ENCODE results near the gene SLC4A2. TPM values are rescaled to one million over a fixed set of nuclear protein-coding genes. Genes with fewer than 3 reads are reported as not detected.

SLC4A2 gene
- total RNA-seq, 3 donors from 2014 or later (not counting 1 experiment from before 2014, with no cell fraction given) = 60.4 to 87.3 (median 66.1) TPM

DNA sequence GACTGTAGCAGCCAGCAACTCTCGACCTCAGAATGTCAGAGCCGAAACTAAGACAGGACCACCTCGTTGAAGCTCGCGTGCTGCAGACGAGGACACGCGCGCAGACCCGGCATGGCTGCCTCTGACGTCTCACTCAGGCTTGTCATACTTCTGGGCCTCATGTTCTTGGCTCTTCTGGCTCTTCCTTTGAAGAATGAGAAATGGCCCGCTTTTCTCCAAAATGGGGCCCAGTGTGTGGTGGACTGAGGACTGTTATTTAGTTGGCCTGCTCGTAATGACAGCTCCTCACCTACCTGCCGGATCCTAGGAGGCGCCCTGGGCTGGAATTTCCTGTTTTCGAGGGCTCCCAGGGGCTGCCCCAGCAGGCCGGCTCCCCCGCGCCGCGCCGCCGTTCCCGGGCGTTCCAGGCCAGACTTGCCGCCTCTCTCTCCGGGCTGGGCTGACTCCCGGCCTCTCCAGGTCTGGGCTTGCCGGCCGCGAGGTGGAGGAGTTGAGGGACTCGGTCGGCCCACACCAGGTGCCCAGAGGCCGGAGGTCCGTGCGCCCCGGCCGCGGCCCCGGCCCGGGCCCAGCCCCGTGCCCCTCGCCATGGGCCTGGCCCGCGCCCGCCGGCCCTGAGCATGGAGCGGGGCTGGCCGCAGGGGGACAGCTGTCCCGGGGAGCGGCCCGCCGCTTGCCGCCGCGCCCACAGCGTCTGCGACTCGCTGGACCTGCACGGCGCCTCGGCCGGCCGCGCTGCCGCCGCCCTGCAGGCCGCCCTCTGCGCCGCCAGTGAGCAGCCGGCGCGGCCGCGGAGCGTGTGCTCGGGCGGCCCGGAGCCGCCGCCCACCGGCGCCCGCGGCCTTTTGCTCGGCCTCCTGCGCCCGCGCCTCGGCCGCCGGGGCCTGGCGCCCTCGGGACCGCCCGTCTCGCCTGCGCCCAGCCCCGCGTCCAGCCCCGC, 55.0 kb downstream of the SLC4A2 start:
- peaks cover 11% of the 10 kb centered on the region for H3K4me1 ChIP-seq (ENCODE audit: control insufficient read depth, insufficient read depth, low read length)
- H3K4me1 Mint-ChIP-seq = peaks cover 0 to 12% of the 10 kb centered on the region in 2 donors
- no peaks in the 10 kb centered on the region for H3K27me3 Mint-ChIP-seq (ENCODE audit: low read depth in 2 of 2)
- 39% methylated on average over 101 of the region's 101 CpGs for WGBS (ENCODE audit: insufficient coverage)
- no peak overlapping the region for H3K27ac Mint-ChIP-seq
- no peak overlapping the region for H3K4me3 ChIP-seq (ENCODE audit: low read length)
- ATAC-seq (peak in 1 of 3 donors; percentile 5), DNase-seq (no peak)
- no peaks in the 10 kb centered on the region for H3K9me3 ChIP-seq (ENCODE audit: control insufficient read depth, insufficient read depth, low read length)
- no peaks in the 10 kb centered on the region for H3K36me3 Mint-ChIP-seq
- intact Hi-C loops (cut with micrococcal nuclease) = no loop called here
- peaks cover 2% of the 10 kb centered on the region for H3K27me3 ChIP-seq (ENCODE audit: control insufficient read depth, insufficient read depth, low read length)
- H3K27ac ChIP-seq (ENCODE audit: low read length) = no peak overlapping the region
- H3K36me3 ChIP-seq (ENCODE audit: control insufficient read depth, insufficient read depth, low read length) = peaks cover 3% of the 10 kb centered on the region
- TF ChIP-seq CTCF (IDR thresholded peaks at IDR 0.05) = no peak
- H3K9me3 Mint-ChIP-seq = no peaks in the 10 kb centered on the region
- peak overlapping the region; percentile 17 for H3K4me3 Mint-ChIP-seq

- Histone ChIP-seq H3K27me3 (ENCODE audit: control insufficient read depth, insufficient read depth, low read length) (peaks cover 2% of the 10 kb centered on the region), H3K36me3 (ENCODE audit: control insufficient read depth, insufficient read depth, low read length) (peaks cover 7% of the 10 kb centered on the region), H3K27ac (ENCODE audit: low read length) (no peak overlapping the region), H3K4me1 (ENCODE audit: control insufficient read depth, insufficient read depth, low read length) (peaks cover 11% of the 10 kb centered on the region), H3K9me3 (ENCODE audit: control insufficient read depth, insufficient read depth, low read length) (no peaks in the 10 kb centered on the region), H3K4me3 (ENCODE audit: low read length) (no peak overlapping the region)
- DNase-seq (peak in 1 of 2 donors; percentile 57), ATAC-seq (peak in 2 of 3 donors; percentile 46 to 66)
- Mint-ChIP-seq H3K4me3 (peak overlapping the region; percentile 47), H3K27ac (no peak overlapping the region), H3K4me1 (peaks cover 0 to 9% of the 10 kb centered on the region in 2 donors), H3K27me3 (ENCODE audit: low read depth in 2 of 2) (no peaks in the 10 kb centered on the region), H3K36me3 (no peaks in the 10 kb centered on the region), H3K9me3 (no peaks in the 10 kb centered on the region)
- WGBS (ENCODE audit: insufficient coverage) = 10% methylated on average over 114 of the region's 114 CpGs
- intact Hi-C loops (cut with micrococcal nuclease) = no loop called here
- TF ChIP-seq CTCF (IDR thresholded peaks at IDR 0.05) = no peak
These were observed 55.9 kb downstream of the SLC4A2 start for GRCh38 chr7:151115121-151115835.

DNA sequence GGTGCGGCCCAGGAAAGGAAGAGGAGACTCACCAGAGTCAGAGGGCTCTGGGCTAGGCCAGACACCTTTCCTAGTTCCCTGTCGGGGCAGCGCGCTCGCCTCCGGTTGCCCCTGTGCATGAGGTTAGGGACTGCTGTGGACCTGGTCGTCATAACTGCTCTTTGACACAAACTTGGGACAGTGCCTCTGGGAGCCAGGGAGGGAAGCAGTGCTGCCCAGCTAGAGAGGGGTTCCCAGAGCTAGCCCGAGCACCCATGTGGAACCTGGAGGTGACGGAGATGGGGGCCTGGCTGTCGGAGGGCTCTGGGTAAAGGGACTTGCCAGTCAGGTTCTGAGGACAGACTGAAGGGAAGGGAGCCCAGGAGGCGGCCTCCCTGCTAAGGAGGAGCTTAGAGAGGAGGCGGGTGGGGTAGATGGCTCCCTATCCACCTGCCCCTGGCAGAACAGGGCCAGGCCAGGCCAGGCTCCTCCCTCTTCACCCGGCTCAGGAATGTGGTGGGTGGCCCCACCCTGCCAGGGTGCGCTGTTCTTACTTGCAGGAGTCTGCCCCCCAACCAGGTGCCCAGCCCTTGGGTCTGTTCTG, 56.5 kb downstream of the SLC4A2 start:
- H3K4me3 ChIP-seq (ENCODE audit: low read length) = no peak overlapping the region
- H3K9me3 Mint-ChIP-seq = no peaks in the 10 kb centered on the region
- no peak overlapping the region for H3K27ac ChIP-seq (ENCODE audit: low read length)
- H3K27me3 Mint-ChIP-seq (ENCODE audit: low read depth in 2 of 2) = no peaks in the 10 kb centered on the region
- DNase-seq = no peak
- TF ChIP-seq CTCF (IDR thresholded peaks at IDR 0.05) = no peak
- no peaks in the 10 kb centered on the region for H3K36me3 Mint-ChIP-seq
- no peak for ATAC-seq
- no peaks in the 10 kb centered on the region for H3K9me3 ChIP-seq (ENCODE audit: control insufficient read depth, insufficient read depth, low read length)
- peaks cover 7% of the 10 kb centered on the region for H3K4me1 ChIP-seq (ENCODE audit: control insufficient read depth, insufficient read depth, low read length)
- 91% methylated on average over 14 of the region's 14 CpGs for WGBS (ENCODE audit: insufficient coverage)
- H3K27me3 ChIP-seq (ENCODE audit: control insufficient read depth, insufficient read depth, low read length) = peaks cover 2% of the 10 kb centered on the region
- H3K27ac Mint-ChIP-seq = no peak overlapping the region
- H3K4me3 Mint-ChIP-seq = peak overlapping the region; percentile 47
- intact Hi-C loops (cut with micrococcal nuclease) = no loop called here
- H3K36me3 ChIP-seq (ENCODE audit: control insufficient read depth, insufficient read depth, low read length) = peaks cover 10% of the 10 kb centered on the region
- peaks cover 0 to 4% of the 10 kb centered on the region in 2 donors for H3K4me1 Mint-ChIP-seq
